Muscle of back (tissue), 11 donors: ENCODE results near the gene ACSL5. TPM values are rescaled to one million over a fixed set of nuclear protein-coding genes. Genes with fewer than 3 reads are reported as not detected.
A peak's percentile ranks its signal among the peaks of the same experiment; 100 is the strongest.
"Not testable (repeated sequence)": the region's sequence is repeated elsewhere in the genome, so short reads cannot be mapped to it uniquely, and the experiment has no call there.

Experiments used
- DNase-seq, 3 donors: peaks; one replicate each; pipeline versions ENCODE4 v3.0.0 to v3.0.0-alpha.2; 2013
- polyA plus RNA-seq, 10 donors: library from polyadenylated mRNA; unstranded; fragments of 120-200 nt; gene quantifications; one replicate each; pipeline ENCODE4 v1.2.1, GENCODE V29; 2013; ENCODE audit not compliant: insufficient read length in 10 of 10

ACSL5 gene
- polyA plus RNA-seq, 10 donors = 1.4 to 3.9 (median 2.9) TPM

DNA sequence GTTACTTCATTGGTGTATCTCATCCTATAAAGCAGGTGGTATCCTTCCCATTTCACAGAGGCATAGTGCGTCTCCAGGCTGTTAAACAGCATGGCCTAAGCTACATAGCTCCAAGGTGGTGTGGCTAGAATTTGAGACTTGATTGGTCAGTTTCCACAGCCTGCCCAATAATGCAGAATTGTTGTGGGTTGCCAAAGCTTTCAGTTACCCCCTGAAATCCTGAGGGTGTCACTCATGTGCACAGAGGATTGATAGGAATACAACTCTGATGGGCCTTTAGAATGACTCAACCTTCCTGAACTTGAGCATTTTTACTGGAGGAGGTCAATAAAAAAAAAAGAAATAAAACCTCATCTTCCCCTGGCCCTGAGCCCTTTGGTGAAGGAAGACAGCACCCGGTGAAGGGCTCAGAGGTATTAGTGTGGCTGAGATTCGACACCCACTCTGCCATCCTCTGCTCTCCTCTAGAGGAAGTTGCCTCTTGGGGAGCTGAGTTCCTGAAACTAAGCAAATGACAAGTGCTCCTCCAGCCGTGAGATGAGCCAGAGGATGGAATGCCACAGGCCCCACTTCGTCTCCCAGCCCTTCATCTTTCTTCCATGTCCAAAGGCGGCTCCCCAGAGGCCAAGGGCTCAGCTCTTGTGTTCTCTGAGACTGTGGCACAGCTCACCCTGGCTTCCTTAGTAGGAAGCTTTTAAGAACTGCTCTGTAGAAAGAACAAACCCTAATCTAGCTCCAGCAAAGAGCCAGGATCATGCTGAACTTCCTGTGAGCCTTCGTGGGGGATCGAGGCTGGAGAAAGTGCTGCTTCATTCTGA is 1.0 kb downstream of the ACSL5 start:
- peak in 1 of 3 donors; percentile 9 for DNase-seq

GRCh38 chr10:112375721-112376395 is 1.9 kb downstream of the ACSL5 start:
- peak in 2 of 3 donors; percentile 34 to 54 for DNase-seq

- DNase-seq = no peak
Observed at GRCh38 chr10:112376396-112376790, 2.5 kb downstream of the ACSL5 start.

DNA sequence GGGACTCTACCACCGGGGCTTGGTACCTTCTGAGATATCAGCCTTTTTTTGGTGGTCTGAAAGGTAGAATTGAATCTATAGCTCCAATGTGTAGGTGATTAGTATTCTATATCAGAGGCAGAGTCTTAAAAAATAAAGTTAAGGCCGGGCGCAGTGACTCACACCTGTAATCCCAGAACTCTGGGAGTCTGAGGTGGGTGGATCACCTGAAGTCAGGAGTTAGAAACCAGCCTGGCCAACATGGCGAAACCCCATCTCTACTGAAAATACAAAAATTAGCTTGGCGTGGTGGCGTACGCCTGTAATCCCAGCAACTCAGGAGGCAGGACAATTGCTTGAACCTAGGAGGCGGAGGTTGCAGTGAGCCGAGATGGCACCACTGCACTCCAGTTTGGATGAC is 3.2 kb downstream of the ACSL5 start:
- DNase-seq = not testable (repeated sequence)

DNA sequence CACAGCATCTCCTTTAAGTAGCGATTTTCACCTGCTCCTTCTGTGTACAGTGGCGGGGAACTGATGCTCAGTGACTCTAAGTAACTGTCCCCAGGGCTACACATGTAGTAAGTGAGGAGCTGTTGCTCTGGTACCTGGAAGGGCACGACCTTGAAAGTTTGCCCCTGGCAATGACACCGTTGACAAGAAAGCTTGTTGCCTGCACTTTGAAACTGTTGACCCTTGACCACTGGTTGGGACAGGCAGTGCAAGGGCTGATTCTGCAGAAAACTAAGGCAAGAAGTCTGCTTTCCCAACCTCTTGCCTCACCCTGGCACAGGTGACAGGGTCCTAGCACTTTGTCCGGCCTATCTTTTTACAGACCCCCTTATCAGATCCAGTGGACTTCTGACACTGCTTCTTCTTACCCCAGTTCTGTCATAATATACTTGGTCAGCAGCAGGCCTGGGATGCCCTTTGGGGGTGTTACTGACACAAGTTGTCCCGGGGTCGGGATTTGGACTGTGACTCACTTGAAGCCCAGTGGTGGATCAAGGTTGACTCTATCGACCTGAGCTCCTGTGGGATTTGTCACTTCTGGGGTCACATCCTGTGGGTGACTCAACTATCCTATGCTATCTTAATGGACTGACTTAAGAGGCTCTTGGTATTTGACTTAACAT is 5.8 kb downstream of the ACSL5 start:
- no peak for DNase-seq

- no peak for DNase-seq
Observed at GRCh38 chr10:112382515-112383235, 8.8 kb downstream of the ACSL5 start.

GRCh38 chr10:112383325-112383724 is 9.4 kb downstream of the ACSL5 start:
- peak in 1 of 3 donors; percentile 22 for DNase-seq

DNA sequence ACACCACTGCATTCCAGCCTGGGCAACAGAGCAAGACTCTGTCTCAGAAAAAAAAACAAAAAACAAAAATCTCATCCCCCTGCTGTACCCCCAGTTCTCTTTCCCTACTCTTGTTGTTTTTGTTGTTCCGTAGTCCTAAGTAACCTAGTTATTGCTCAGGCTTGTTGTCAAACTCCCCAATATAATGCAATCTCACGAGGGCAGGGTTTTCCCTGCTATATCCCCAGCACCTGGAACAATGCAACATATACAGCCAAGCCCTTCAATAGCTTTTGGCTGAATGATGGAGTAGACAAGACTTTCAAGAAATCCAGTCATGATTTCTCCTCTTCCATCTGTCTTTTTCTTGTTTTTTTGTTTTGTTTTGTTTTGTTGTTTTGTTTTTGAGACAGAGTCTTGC is 10.2 kb downstream of the ACSL5 start:
- DNase-seq = no peak

DNA sequence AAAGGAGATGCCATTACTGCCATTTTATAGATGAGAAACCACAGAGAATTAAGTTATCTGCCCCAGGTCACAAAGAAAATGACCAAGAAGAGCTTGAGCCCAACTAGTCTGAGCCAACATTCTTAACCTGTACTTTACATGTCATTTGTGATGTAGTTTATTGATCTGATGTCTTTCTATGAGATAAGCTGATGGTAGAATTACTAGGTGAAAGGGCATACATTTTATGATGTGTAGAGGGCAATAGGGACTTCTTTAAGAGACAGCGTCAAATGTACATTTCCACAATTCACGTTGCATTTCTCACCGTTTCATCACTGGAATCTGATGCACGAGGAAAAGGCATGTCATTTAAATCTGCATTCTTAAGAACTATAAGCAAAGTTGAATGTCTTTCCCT is 11.3 kb downstream of the ACSL5 start:
- no peak for DNase-seq

- DNase-seq = not testable (repeated sequence)
Observed at GRCh38 chr10:112388056-112388455, 14.1 kb downstream of the ACSL5 start.

DNA sequence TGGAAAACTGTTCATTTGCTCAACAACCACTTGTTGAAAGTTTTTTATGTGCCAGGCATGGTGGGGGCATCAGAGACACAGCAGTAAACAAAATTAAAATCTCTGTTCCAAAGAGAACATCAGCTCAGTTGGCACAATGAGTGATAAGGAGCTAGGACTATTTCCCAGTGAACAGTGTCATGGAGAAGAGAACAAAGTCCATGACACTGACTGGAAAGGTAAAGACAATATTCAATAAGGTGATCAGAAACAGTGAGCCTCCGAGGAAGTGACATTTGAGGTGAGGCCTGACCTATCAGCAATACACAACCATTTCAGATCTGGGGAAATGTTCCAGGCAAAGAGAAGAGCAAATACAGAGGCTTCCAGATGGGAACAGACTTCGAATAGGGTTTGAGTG is 14.6 kb downstream of the ACSL5 start:
- no peak for DNase-seq

GRCh38 chr10:112389271-112389822 is 15.4 kb downstream of the ACSL5 start:
- peak in 2 of 3 donors; percentile 19 to 35 for DNase-seq

GRCh38 chr10:112390125-112390703 is 16.3 kb downstream of the ACSL5 start:
- DNase-seq = no peak

- DNase-seq = no peak
Observed at GRCh38 chr10:112393341-112393740, 19.4 kb downstream of the ACSL5 start.

DNA sequence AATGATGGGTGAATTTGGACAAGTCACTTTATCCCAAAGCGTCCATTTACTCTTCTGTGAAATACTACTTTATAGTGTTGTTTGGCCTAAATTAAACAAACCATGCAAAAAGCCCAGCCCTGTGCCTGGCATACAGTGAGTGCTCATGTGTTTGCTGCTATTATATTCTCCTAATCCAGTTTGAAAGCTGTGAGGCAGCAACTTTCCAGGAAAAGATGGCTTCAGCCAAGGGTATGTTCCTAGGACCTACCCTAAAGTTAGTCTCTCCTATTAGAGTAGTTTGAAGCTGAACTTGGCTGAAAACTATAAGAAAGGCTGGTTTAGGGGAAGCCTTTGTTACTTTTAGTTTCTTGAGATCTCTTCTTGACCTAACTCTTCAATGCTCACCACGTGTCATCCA is 19.9 kb downstream of the ACSL5 start:
- no peak for DNase-seq

DNA sequence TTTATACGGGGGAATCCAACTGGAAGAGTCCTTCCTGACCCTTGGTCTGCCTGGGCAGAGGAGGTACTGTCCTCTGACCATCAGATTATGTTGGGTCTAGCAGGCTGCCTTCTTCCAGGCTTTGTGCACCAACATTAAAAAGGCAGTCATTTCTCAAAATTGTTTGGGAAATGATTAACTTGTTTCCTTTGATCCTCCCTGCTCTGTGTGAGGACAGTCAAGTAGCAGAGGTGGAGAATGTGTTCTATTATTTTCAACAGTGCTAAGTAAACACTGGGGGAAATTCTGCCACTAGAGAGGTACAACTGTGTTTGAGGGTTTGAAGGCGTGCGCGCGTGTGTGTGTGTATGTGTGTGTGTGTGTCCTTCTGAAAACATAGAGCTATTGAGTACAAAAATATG is 20.6 kb downstream of the ACSL5 start:
- no peak for DNase-seq

DNA sequence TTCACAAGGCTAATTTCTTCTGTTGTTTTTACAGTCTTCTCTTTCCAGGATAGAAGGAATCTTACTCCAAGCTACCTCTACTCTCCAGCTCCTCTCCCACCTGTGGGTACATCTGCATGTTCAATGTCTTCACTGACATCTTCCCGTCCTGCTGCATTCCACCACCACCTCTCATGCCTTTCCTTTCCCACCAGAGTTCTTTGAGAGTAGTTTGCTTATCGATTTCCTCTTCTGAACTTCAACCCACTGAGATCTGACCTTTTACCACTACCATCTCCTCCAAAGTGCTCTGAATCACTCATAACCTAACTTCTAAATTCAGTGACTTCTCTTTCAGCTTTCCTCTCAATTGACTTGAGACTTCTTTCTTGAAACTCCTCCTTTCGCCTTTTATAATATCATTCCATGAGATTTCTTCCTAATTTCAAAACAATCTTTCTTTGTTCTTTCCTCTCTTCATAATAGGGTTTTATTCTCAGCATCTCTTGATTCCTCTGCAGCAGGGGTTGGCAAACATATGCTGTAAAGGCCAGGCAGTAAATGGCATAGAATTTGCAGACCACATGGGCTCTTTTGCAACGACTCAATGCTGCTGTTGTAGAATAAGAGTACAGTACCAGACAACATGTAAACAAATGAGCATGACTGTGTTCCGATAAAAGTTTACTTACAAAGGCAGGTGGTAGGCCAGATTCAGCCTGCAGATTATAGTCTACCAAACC is 22.1 kb downstream of the ACSL5 start:
- no peak for DNase-seq

DNA sequence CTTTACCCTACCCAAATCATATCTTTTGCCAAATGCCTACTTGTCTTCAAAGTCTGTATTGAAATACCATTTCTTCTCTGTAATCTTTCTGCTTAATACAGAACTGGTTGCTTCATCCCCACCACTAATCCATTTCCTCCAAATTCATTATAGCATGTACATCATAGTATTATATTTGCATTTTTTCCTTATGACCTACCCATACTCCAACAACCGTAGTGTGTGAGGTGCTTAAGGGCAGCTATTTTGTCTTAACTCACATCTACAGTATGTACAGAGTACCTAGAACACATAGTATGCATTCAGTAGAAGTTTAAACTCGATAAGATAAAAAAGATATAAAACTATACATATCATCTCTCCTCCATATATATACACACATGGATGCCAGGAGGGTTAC is 23.7 kb downstream of the ACSL5 start:
- no peak for DNase-seq

DNA sequence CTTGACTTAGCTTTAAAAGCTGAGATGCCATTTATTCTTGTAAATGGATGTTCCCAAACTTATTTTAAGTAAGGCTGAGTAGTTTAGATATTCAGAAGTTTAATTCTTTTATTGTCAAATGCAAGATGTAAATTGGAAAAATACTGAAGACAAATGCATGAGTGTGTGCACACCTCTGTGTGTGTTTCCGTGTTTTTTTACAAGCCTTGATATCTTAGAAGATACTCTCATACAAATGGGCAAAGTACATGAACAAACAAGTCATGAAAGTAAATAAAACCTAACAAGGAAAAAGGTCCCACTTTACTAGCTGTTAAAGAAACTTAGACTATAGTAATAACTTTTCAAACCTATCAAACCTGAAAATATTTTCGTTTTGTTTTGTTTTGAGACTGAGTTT is 29.0 kb downstream of the ACSL5 start:
- DNase-seq = no peak

GRCh38 chr10:112404617-112405016 is 30.7 kb downstream of the ACSL5 start:
- no peak for DNase-seq

DNA sequence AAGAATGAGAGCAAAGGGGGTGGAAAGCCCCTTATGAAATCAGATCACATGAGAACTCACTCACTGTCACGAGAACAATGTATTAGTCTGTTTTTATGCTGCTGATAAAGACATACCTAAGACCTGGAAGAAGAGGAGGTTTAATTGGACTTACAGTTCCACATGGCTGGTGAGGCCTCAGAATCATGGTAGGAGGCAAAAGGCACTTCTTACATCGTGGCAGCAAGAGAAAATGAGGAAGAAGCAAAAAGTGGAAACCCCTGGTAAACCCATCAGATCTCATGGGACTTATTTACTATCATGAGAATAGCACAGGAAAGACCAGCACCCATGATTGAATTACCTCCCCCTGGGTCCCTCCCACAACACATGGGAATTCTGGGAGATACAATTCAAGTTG is 32.9 kb downstream of the ACSL5 start:
- DNase-seq = not testable (repeated sequence)
